ENCODE data around the gene TMEM63B. TPM values are rescaled to one million over a fixed set of nuclear protein-coding genes. Genes with fewer than 3 reads are reported as not detected.
A peak's percentile ranks its signal among the peaks of the same experiment; 100 is the strongest.
"Not testable (repeated sequence)": the region's sequence is repeated elsewhere in the genome, so short reads cannot be mapped to it uniquely, and the experiment has no call there.

Gene TMEM63B
- total RNA-seq, 1 experiment from 2014 or later, result 11.5 TPM

DNA sequence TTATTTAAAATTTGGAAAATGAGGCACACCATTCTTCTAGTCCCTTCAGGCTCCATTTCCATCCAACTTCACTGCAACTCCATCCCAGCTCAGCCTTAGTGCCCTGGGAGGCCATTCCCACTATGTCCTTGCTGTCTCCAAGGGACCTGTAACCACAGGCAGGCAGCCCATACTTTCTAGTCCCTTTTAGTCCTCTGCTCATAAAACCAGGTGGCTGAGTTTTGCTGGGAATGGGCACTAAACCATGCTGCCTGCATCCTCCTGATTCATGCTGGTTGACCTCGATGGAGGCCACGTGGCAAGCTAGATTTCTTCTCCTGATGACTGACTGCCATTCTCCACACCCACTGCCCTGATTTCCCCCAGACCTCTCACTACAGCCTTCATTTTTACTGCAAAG, 61.9 kb downstream of the TMEM63B start:
- H3K9me3 ChIP-seq (replicated peaks), result no peaks in the 10 kb centered on the region
- DNase-seq, result no peak
- H3K27me3 ChIP-seq, result no peaks in the 10 kb centered on the region
- no peak overlapping the region for H3K27ac ChIP-seq
- no peak overlapping the region for H3K4me3 ChIP-seq
- no peaks in the 10 kb centered on the region for H3K36me3 ChIP-seq
- H3K4me1 ChIP-seq, result peaks cover 9% of the 10 kb centered on the region; the same call in 1 of the 2 replicates

DNA sequence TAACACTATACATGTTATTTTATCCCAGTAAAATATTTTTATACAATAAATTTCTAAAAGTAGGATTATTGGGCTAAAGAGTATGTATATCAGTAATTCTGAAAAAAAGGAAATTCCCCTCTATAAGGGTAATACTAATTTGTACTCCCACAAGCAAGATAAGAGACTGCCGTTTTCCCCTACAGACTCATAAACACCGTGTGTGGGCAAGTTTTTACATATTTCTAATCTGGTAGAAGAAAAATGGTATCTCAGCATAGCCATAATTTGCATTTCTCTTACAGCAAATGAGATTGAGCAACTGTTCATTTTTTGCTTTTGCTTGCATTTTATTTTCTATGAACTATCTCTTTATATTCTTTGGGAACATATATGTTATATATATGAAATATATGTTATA, 63.4 kb downstream of the TMEM63B start:
- no peak overlapping the region for H3K27ac ChIP-seq
- DNase-seq, result no peak
- H3K27me3 ChIP-seq, result no peaks in the 10 kb centered on the region
- no peaks in the 10 kb centered on the region for H3K9me3 ChIP-seq (replicated peaks)
- H3K4me3 ChIP-seq, result no peak overlapping the region
- H3K36me3 ChIP-seq, result no peaks in the 10 kb centered on the region
- H3K4me1 ChIP-seq, result peaks cover 9% of the 10 kb centered on the region; the same call in 1 of the 2 replicates

DNA sequence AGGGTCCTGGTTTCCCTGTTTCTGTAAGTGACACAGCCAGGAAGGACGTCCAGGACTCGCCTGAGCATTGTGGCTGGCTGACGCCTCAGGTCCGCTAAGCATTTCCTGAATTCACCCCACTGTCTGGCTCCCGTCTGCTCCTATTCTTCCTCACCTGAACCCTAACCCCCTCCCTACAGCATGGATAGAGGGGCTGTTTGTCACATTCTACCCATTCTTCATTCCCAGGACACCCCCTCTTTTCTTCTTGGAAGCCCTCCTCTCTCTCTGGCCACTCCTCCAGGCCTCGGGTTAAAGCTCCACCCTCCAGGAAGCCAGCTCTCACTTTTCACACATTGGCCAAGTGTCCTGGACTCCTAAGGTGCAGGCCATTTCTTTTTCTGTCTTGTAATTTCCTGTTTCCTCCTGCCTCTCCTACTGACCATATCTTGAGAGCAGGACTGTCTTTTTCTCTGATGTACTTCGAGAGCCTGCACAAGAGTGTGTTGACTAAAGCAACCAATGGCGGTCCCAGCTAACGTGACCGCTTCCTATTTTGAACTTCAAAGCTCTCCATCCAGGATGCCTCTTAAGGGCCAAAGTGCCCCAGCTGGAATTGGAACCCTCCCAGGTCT, 65.2 kb downstream of the TMEM63B start:
- no peak overlapping the region for H3K27ac ChIP-seq
- no peaks in the 10 kb centered on the region for H3K36me3 ChIP-seq
- peak in 1 of 2 experiments; percentile 33 for DNase-seq
- H3K27me3 ChIP-seq, result no peaks in the 10 kb centered on the region
- H3K4me3 ChIP-seq, result no peak overlapping the region
- peaks cover 9% of the 10 kb centered on the region; the same call in 1 of the 2 replicates for H3K4me1 ChIP-seq
- H3K9me3 ChIP-seq (replicated peaks), result no peaks in the 10 kb centered on the region

DNA sequence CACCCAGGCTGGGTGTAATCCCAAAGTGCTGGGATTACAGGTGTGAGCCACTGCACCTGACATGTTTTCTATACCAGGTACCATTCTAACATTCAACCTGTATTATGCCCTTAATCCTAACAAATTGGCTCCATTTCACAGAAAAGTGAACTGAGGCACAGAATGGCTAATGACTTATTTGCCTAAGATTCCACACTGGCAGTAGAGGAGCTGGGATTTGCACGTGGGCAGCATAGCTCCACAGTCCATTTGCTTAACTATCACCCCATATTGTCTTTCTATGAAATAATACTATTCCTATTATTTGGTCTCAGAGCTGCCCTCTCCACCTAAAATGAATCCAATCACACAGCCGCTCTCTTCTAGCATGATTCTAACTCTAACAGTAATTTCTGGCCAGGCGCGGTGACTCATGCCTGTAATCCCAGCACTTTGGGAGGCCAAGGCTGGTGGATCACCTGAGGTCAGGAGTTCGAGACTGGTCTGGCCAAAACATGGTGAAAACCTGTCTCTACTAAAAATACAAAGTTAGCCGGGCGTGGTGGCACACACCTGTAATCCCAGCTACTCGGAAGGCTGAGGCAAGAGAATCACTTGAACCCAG, 66.1 kb downstream of the TMEM63B start:
- Histone ChIP-seq H3K27ac (no peak overlapping the region), H3K36me3 (no peaks in the 10 kb centered on the region), H3K4me3 (no peak overlapping the region), H3K27me3 (no peaks in the 10 kb centered on the region), H3K9me3 (replicated peaks) (no peaks in the 10 kb centered on the region), H3K4me1 (peaks cover 9% of the 10 kb centered on the region; the same call in 1 of the 2 replicates)
- no peak for DNase-seq

DNA sequence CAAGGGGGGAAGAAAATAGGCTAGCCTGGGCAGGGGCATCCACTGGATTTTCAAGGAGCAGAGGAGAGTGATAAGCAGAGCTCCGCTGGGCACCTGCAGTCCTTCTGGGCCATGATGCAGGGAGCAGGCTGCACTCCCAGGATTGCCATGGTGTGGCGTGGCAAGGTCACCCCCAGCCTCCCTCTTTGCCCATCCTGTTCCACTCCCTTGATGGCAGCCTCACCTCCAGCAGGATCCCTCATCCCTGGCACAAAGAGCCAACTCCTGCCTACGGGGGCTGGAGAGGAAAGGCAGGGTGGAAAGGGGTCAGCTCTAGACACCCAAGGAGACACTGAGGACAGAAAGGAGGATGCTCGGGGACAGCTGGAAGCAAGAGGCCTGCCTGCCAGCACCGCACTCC, 67.0 kb downstream of the TMEM63B start:
- Histone ChIP-seq H3K9me3 (replicated peaks) (no peaks in the 10 kb centered on the region), H3K36me3 (no peaks in the 10 kb centered on the region), H3K4me3 (no peak overlapping the region), H3K27me3 (no peaks in the 10 kb centered on the region), H3K27ac (no peak overlapping the region), H3K4me1 (peaks cover 14% of the 10 kb centered on the region)
- DNase-seq, result no peak

DNA sequence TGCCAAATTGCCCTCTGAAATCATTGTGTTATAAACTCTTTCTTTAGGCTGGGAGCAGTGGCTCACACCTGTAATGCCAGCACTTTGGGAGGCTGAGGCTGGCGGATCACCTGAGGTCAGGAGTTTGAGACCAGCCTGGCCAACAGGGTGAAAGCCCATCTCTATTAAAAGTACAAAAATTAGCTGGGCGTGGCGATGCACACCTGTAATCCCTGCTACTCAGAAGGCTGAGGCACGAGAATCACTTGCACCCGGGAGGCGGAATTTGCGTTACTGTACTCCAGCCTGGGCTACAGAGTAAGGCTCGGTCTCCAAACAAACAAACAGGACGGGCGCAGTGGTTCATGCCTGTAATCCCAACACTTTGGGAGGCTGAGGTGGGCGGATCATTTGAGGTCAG, 69.0 kb downstream of the TMEM63B start:
- H3K9me3 ChIP-seq (replicated peaks); H3K36me3 ChIP-seq; H3K4me3 ChIP-seq; H3K27me3 ChIP-seq; H3K27ac ChIP-seq; DNase-seq: not testable (repeated sequence)
- peaks cover 27% of the 10 kb centered on the region for H3K4me1 ChIP-seq

DNA sequence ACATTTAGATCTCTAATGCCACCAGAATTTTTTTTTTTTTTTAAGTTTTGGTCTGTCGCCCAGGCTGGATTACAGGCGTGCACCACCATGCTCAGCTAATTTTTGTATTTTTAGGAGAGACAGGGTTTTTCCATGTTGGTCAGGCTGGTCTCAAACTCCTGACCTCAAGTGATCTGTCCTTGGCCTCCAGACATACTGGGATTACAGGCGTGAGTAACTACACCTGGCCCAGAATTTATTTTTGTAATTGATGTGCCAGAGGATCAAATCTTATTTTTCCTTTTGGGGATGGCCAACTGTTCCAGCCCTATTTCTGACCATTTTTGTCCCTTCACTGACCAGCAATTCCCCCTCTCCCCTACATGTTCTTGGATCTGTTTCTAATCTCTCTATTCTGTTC, 71.3 kb downstream of the TMEM63B start:
- no peak for DNase-seq
- Histone ChIP-seq H3K9me3 (replicated peaks) (no peaks in the 10 kb centered on the region), H3K4me1 (peaks cover 46% of the 10 kb centered on the region), H3K27me3 (no peaks in the 10 kb centered on the region), H3K27ac (no peak overlapping the region), H3K4me3 (no peak overlapping the region), H3K36me3 (no peaks in the 10 kb centered on the region)

DNA sequence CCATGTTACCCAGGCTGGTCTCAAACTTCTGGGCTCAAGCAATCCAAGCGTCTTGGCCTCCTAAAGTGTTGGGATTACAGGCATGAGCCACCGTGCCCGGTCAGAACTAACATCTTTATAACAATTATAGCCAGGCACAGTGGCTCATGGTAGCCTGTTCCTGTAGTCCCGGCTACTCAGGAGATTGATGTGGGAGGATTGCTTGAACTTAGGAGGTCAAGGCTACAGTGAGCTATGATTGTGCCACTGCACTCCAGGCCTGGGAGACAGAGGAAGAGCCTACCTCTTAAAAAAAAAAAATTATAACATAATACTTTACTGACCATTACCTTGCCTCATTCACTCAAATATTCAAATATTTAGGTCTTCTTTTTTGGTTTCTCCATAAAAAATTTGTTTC, 72.5 kb downstream of the TMEM63B start:
- H3K4me3 ChIP-seq, result no peak overlapping the region
- H3K4me1 ChIP-seq, result peaks cover 54% of the 10 kb centered on the region
- no peaks in the 10 kb centered on the region for H3K36me3 ChIP-seq
- no peaks in the 10 kb centered on the region for H3K9me3 ChIP-seq (replicated peaks)
- peak overlapping the region; percentile 99 for H3K27ac ChIP-seq
- DNase-seq, result peak in 1 of 2 experiments; percentile 42
- no peaks in the 10 kb centered on the region for H3K27me3 ChIP-seq

DNA sequence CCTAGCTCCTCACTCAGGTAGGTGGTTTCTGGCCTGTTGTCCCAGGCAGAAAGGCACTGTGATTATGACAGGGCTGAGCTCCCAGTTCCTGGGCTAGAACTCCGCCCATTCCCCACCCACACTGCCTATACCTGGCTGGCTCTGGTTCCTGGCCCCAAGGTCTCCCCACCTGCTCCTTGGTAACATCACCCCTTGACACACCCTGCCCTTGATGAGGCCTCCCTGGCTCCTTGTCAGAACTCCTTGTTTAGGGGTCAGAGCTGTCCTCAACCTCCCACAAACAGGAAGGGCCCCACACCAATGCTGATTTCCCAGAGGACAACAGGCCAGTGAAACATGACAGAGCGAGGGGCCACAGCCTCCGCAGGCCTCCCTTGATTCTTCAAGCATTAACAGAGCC, 73.8 kb downstream of the TMEM63B start:
- H3K27me3 ChIP-seq, result no peaks in the 10 kb centered on the region
- peak; percentile 63 to 68 for DNase-seq
- H3K27ac ChIP-seq, result peak overlapping the region; percentile 99
- H3K4me1 ChIP-seq, result peaks cover 54% of the 10 kb centered on the region
- H3K36me3 ChIP-seq, result no peaks in the 10 kb centered on the region
- no peaks in the 10 kb centered on the region for H3K9me3 ChIP-seq (replicated peaks)
- peak overlapping the region; percentile 11 for H3K4me3 ChIP-seq

DNA sequence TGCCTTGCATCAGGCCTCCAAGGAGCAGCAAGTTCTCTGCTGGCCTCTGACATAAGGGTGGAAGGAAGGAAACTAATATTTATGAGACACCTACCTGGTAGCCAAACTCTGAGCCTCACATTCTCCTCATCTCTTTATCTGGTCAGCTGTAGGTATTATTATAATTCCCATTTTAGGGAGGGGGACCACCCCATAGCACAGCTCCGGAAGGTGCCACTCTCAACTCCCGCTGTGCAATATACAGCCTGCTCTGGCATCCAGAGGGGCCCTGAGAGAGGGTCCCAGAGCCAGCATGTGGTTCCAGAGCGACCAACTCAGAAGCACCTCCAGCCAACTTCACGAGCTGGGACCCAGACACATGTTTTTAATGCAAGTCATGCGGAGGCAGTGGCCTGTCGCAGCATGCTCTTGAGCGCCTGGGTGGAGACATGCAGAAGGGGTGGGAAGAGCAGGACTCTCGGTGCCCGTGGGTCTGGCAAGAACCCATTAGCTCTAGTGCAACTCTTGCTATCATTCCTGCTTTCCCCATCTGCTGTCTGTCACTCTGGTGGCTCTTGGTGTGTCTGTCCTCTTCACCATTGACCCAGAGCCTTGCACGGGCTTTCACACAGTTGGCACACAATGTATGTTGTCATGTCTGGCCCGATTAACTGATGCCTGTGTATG, 74.4 kb downstream of the TMEM63B start:
- Histone ChIP-seq H3K36me3 (no peaks in the 10 kb centered on the region), H3K4me1 (peaks cover 57% of the 10 kb centered on the region), H3K4me3 (peak overlapping the region; percentile 11), H3K9me3 (replicated peaks) (no peaks in the 10 kb centered on the region), H3K27me3 (no peaks in the 10 kb centered on the region), H3K27ac (peak overlapping the region; percentile 99)
- DNase-seq, result peak; percentile 35 to 49

DNA sequence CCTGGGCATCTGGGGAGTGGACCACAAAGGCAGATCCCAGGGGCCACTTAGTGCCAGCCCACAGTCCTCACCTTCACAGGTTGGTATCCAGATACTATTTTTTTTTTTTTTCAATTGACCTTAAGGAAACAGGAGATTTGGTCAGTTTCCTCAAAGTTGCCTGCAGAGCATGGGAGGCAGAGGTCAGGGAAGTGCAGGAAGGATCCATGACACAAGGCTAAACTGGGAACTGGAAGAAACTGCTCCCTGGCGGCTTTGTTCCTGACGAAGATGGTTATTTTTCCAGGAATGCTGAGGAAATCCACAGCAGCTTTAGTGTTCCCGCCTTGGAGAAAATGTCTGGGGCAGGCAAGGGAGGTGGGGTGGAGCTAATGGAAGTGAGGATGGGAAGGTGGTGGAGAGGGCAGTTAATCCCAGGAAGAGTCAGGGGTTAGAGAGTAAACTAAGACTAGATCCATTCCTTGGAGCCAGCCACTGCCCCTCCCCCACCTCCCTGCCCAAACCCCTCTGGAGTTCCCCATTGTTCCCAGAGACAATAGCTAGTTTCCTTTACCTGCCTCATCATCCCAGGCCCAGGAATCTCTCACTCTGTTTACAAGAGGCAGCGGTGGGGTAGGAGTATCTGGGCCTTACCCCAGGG, 75.1 kb downstream of the TMEM63B start:
- no peaks in the 10 kb centered on the region for H3K36me3 ChIP-seq
- DNase-seq, result no peak
- H3K9me3 ChIP-seq (replicated peaks), result no peaks in the 10 kb centered on the region
- peaks cover 59% of the 10 kb centered on the region for H3K4me1 ChIP-seq
- no peaks in the 10 kb centered on the region for H3K27me3 ChIP-seq
- no peak overlapping the region for H3K4me3 ChIP-seq
- peak overlapping the region; percentile 99 for H3K27ac ChIP-seq

DNA sequence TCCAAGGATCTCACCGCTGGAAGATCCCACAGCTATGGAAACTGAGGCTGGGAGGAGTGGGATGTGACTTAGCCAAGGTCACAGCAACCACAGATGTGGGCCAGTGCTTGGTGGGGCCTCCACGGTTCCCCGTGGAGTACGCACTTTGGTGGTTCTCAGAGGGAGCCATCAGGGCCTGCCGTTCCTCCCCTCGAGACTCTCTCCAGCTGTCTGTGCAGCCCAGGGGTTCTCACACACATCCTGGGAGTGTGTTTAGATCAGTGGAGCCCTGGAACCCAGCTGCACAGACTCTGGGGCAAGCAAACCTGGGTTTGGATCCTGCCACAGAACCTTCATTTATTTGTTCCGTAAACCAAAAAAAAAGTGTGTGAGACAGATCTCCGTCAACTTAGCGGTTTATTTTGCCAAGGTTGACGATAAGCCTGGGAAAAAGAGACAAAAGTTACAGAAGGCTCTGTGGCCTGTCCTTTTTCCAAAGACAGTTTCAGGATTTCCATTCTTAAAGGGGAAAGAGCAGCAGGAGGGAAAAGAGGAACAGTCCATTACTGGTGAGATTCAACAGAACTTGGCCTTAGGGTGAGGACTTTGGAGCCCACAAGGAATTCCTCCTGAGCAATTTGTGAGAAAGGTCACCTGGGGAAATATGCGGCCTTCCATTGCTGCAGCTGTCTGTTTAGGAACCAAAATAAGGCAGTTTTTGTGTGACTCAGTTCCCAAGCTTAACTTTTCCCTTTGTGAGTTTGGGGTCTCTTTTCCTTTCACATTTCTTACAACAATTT, 75.8 kb downstream of the TMEM63B start:
- H3K36me3 ChIP-seq, result no peaks in the 10 kb centered on the region
- peak in 1 of 2 experiments; percentile 36 for DNase-seq
- H3K4me3 ChIP-seq, result no peak overlapping the region
- no peaks in the 10 kb centered on the region for H3K27me3 ChIP-seq
- H3K9me3 ChIP-seq (replicated peaks), result no peaks in the 10 kb centered on the region
- peaks cover 59% of the 10 kb centered on the region for H3K4me1 ChIP-seq
- H3K27ac ChIP-seq, result peak overlapping the region; percentile 99

DNA sequence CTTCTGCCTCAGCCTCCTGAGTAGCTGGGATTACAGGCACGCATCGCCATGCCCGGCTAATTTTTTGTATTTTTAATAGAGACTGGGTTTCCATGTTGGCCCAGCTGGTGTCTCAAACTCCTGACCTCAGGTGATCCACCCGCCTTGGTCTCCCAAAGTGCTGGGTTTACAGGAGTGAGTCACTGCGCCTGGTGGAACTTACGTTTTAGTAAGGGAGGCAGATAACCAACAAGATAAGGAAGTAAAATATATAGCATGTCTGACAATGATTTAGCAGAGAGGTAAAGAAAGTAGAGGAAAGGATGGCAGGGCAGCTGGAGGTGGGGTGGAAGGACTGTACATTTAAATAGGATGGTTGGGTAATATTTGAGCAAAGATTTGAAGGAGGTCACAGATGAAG, 76.6 kb downstream of the TMEM63B start:
- H3K4me3 ChIP-seq, result no peak overlapping the region
- H3K4me1 ChIP-seq, result peaks cover 56% of the 10 kb centered on the region
- H3K27me3 ChIP-seq, result no peaks in the 10 kb centered on the region
- H3K9me3 ChIP-seq (replicated peaks), result no peaks in the 10 kb centered on the region
- DNase-seq, result no peak
- peak overlapping the region; percentile 99 for H3K27ac ChIP-seq
- H3K36me3 ChIP-seq, result no peaks in the 10 kb centered on the region

Data from SJCRH30 (cell line).